HepG2 (cell line): ENCODE measurements around the gene RESP18. TPM values are rescaled to one million over a fixed set of nuclear protein-coding genes. Genes with fewer than 3 reads are reported as not detected.

Experiments
- ARHGAP35 ChIP-seq: sonication (generic); formaldehyde crosslinking; IDR thresholded peaks from 2 replicates; pipeline ENCODE4 v1.9.0; 2022; ENCODE audit warnings: mild to moderate bottlenecking, inconsistent platforms, moderate library complexity, missing genetic modification reagents, borderline replicate concordance
- ARID2 ChIP-seq: sonication (generic); formaldehyde crosslinking; IDR thresholded peaks from 2 replicates; pipeline ENCODE4 v1.8.1; 2022; ENCODE audit warnings: mild to moderate bottlenecking, missing genetic modification reagents, borderline replicate concordance
- KAT2B ChIP-seq: fragments of 150-350 bp; IDR thresholded peaks from 2 replicates; pipeline ENCODE4 v1.6.1; 2014; ENCODE audit warnings: low read depth, low read length, borderline replicate concordance
- KLF16 ChIP-seq, 2 experiments: sonication (generic) in 1 of 2; formaldehyde crosslinking in 1 of 2; IDR thresholded peaks; 2 replicates each; pipeline versions ENCODE4 v1.6.1 to v1.8.0; 2016 to 2023; ENCODE audit warnings: missing genetic modification reagents in 2 of 2, missing compliant biosample characterization in 1 of 2
- MAF1 ChIP-seq: sonication (generic); formaldehyde crosslinking; IDR thresholded peaks from 2 replicates; pipeline ENCODE4 v1.5.0; 2020; ENCODE audit warnings: missing genetic modification reagents, borderline replicate concordance
- NR1H2 ChIP-seq: sonication (generic); formaldehyde crosslinking; IDR thresholded peaks from 2 replicates; pipeline ENCODE4 v1.8.1; 2022; ENCODE audit warnings: low read depth, missing genetic modification reagents, borderline replicate concordance
- SIX4 ChIP-seq: sonication (generic); formaldehyde crosslinking; IDR thresholded peaks from 2 replicates; pipeline ENCODE4 v1.4.0; 2020; ENCODE audit warnings: missing genetic modification reagents
- SRSF1 ChIP-seq: fragments of 200-400 bp; formaldehyde crosslinking; optimal IDR thresholded peaks from 2 replicates; pipeline ENCODE3; 2017; ENCODE audit warnings: mild to moderate bottlenecking, low read depth, low read length, moderate library complexity
- SRSF4 ChIP-seq: fragments of 200-400 bp; formaldehyde crosslinking; IDR thresholded peaks from one replicate; pipeline ENCODE4 v1.6.1; 2018; ENCODE audit warnings: mild to moderate bottlenecking, low read depth, low read length, moderate library complexity; ENCODE audit not compliant: poor library complexity, severe bottlenecking
- TSC22D2 ChIP-seq: sonication (generic); formaldehyde crosslinking; IDR thresholded peaks from 2 replicates; pipeline ENCODE4 v1.5.1; 2020; ENCODE audit warnings: missing genetic modification reagents, mild to moderate bottlenecking, borderline replicate concordance
- XRCC5 ChIP-seq: fragments of 200-400 bp; formaldehyde crosslinking; optimal IDR thresholded peaks from 2 replicates; pipeline ENCODE3; 2017; ENCODE audit warnings: mild to moderate bottlenecking, low read length
- ZBTB20 ChIP-seq: sonication (generic); formaldehyde crosslinking; IDR thresholded peaks from 2 replicates; pipeline ENCODE4 v1.8.1; 2023; ENCODE audit warnings: missing genetic modification reagents, low read depth, mild to moderate bottlenecking, borderline replicate concordance
- ZFP37 ChIP-seq: sonication (generic); formaldehyde crosslinking; IDR thresholded peaks from 2 replicates; pipeline ENCODE4 v1.4.0; 2020; ENCODE audit warnings: missing genetic modification reagents, borderline replicate concordance
- ZNF143 ChIP-seq: sonication (generic); formaldehyde crosslinking; IDR thresholded peaks from 2 replicates; pipeline ENCODE4 v1.4.0; 2020; ENCODE audit warnings: missing genetic modification reagents
- ZNF776 ChIP-seq: sonication (generic); formaldehyde crosslinking; IDR thresholded peaks from 2 replicates; pipeline ENCODE4 v1.4.0; 2020; ENCODE audit warnings: mild to moderate bottlenecking, missing genetic modification reagents
- ZNF83 ChIP-seq: sonication (generic); formaldehyde crosslinking; IDR thresholded peaks from 2 replicates; pipeline ENCODE4 v1.4.0; 2020; ENCODE audit warnings: missing genetic modification reagents, mild to moderate bottlenecking, borderline replicate concordance
- ZNF878 ChIP-seq: sonication (generic); formaldehyde crosslinking; IDR thresholded peaks from 2 replicates; pipeline ENCODE4 v1.8.1; 2023; ENCODE audit warnings: mild to moderate bottlenecking, missing genetic modification reagents, moderate library complexity
- polyA plus RNA-seq, 8 experiments: library from polyadenylated mRNA; depleted of rRNA in 3 of 8; stranded (reverse) in 7 of 8; unstranded in 1 of 8; fragments of >200 nt; fragmentation: Illumina TruSeq in 4 of 8; extraction: Trizol in 4 of 8; gene quantifications; 2 replicates each; pipeline versions ENCODE4 v1.2.1 to v1.2.3, GENCODE V29; 2011 to 2016; ENCODE audit warnings: low read depth in 4 of 8, missing spikeins in 1 of 8, mixed read lengths in 1 of 8; ENCODE audit not compliant: insufficient read depth in 1 of 8
- total RNA-seq, 5 experiments: library from RNA; depleted of rRNA; stranded (reverse); fragments of >200 nt; fragmentation: Illumina TruSeq; extraction: Trizol; gene quantifications; 2 replicates each; pipeline ENCODE4 v1.2.3, GENCODE V29; 2016; ENCODE audit warnings: low read depth in 1 of 5
- TF ChIP-seq, protein P1 (sequence below): sonication (generic); formaldehyde crosslinking; IDR thresholded peaks from 2 replicates; pipeline ENCODE4 v1.5.0; 2020; ENCODE audit warnings: mild to moderate bottlenecking, missing genetic modification reagents, borderline replicate concordance
- TF ChIP-seq, protein P2 (sequence below): sonication (generic); formaldehyde crosslinking; IDR thresholded peaks from 2 replicates; pipeline ENCODE4 v1.8.0; 2022; ENCODE audit warnings: mild to moderate bottlenecking, missing genetic modification reagents, borderline replicate concordance
- TF ChIP-seq, protein P3 (sequence below): sonication (generic); formaldehyde crosslinking; IDR thresholded peaks from 2 replicates; pipeline ENCODE4 v1.5.1; 2020; ENCODE audit warnings: mild to moderate bottlenecking, missing genetic modification reagents, borderline replicate concordance
- TF ChIP-seq, protein P4 (sequence below): sonication (generic); formaldehyde crosslinking; IDR thresholded peaks from 2 replicates; pipeline ENCODE4 v1.8.0; 2022; ENCODE audit warnings: missing genetic modification reagents, low read depth, mild to moderate bottlenecking, borderline replicate concordance

The RESP18 gene
- total and polyA plus RNA-seq, 2 of the 13 experiments (the other 11 are each of a cell fraction or from before 2014, with no cell fraction given) = not detected

DNA sequence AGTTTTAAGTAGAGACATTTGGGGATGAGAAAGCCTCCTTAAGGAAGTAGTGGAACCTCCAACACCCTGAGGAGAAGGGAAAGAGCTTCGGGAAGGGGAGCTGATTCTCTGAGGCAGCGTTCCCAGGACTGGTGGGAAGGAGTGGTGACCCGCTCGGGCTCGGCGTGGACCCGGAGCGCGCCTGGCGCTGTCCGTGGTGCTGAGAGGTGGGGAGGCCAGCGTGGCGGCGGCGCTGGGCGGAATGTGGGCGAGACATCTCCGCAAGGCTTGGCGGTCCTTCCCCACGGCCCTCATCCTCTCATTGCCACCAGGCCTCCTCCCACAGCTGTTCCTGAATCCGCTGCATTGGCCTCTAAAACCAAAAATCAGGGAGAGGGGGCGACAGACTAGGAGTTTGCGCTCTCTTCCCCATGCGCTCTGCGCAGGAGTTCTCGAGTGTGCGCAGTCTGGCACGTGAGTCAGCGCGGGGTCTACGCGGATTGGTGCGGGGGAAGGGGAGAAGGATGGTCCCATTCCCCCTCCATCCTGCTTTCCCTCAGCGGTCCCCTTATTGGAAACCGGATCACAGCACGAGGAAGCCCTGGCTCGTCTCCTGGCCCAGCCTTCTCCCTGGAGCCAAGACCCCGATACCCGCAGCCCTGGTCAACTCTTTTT, 857 bp downstream of the RESP18 start (continued):
- TF ChIP-seq ZNF83 (peak; percentile 83; the same call in 1 of the 2 replicates), NR1H2 (peak; percentile 72; the same call in 1 of the 2 replicates), ARHGAP35 (CRISPR knock-in tag) (peak; percentile 94; the same call in 1 of the 2 replicates), ZNF143 (CRISPR knock-in tag) (no peak), XRCC5 (no peak), ZFP37 (CRISPR knock-in tag) (peak; percentile 93; the same call in 1 of the 2 replicates), KLF16 (CRISPR knock-in tag; IDR thresholded peaks at IDR 0.05) (peak in 1 of 2 experiments; percentile 90; a peak in 2 of 4 replicates), ARID2 (CRISPR knock-in tag) (no peak), ZBTB20 (CRISPR knock-in tag) (peak; percentile 86; the same call in 1 of the 2 replicates), TSC22D2 (CRISPR knock-in tag) (peak; percentile 99), SRSF4 (no peak), SRSF1 (no peak), MAF1 (CRISPR knock-in tag) (peak; percentile 73; the same call in 1 of the 2 replicates), SIX4 (peak; percentile 86; the same call in 1 of the 2 replicates), ZNF878 (CRISPR knock-in tag) (no peak), KAT2B (no peak), ZNF776 (peak; percentile 25; the same call in 1 of the 2 replicates)
- TF ChIP-seq, protein P1, sequence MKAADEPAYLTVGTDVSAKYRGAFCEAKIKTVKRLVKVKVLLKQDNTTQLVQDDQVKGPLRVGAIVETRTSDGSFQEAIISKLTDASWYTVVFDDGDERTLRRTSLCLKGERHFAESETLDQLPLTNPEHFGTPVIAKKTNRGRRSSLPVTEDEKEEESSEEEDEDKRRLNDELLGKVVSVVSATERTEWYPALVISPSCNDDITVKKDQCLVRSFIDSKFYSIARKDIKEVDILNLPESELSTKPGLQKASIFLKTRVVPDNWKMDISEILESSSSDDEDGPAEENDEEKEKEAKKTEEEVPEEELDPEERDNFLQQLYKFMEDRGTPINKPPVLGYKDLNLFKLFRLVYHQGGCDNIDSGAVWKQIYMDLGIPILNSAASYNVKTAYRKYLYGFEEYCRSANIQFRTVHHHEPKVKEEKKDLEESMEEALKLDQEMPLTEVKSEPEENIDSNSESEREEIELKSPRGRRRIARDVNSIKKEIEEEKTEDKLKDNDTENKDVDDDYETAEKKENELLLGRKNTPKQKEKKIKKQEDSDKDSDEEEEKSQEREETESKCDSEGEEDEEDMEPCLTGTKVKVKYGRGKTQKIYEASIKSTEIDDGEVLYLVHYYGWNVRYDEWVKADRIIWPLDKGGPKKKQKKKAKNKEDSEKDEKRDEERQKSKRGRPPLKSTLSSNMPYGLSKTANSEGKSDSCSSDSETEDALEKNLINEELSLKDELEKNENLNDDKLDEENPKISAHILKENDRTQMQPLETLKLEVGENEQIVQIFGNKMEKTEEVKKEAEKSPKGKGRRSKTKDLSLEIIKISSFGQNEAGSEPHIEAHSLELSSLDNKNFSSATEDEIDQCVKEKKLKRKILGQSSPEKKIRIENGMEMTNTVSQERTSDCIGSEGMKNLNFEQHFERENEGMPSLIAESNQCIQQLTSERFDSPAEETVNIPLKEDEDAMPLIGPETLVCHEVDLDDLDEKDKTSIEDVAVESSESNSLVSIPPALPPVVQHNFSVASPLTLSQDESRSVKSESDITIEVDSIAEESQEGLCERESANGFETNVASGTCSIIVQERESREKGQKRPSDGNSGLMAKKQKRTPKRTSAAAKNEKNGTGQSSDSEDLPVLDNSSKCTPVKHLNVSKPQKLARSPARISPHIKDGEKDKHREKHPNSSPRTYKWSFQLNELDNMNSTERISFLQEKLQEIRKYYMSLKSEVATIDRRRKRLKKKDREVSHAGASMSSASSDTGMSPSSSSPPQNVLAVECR (CRISPR knock-in tag) = peak; percentile 66; the same call in 1 of the 2 replicates
- TF ChIP-seq, protein P2, sequence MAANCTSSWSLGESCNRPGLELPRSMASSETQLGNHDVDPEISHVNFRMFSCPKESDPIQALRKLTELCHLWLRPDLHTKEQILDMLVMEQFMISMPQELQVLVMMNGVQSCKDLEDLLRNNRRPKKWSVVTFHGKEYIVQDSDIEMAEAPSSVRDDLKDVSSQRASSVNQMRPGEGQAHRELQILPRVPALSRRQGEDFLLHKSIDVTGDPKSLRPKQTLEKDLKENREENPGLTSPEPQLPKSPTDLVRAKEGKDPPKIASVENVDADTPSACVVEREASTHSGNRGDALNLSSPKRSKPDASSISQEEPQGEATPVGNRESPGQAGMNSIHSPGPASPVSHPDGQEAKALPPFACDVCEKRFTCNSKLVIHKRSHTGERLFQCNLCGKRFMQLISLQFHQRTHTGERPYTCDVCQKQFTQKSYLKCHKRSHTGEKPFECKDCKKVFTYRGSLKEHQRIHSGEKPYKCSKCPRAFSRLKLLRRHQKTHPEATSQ (CRISPR knock-in tag) = no peak
- TF ChIP-seq, protein P3, sequence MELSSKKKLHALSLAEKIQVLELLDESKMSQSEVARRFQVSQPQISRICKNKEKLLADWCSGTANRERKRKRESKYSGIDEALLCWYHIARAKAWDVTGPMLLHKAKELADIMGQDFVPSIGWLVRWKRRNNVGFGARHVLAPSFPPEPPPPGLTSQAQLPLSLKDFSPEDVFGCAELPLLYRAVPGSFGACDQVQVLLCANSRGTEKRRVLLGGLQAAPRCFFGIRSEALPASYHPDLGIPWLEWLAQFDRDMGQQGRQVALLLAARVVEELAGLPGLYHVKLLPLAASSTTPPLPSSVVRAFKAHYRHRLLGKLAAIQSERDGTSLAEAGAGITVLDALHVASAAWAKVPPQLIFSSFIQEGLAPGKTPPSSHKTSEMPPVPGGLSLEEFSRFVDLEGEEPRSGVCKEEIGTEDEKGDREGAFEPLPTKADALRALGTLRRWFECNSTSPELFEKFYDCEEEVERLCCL = no peak
- TF ChIP-seq, protein P4, sequence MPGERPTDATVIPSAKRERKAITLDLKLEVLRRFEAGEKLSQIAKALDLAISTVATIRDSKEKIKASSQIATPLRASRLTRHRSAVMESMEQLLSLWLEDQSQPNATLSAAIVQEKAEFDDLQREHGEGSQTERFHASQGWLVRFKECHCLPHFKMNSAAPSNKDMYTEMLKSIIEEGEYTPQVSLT (CRISPR knock-in tag) = no peak
